Bone marrow (tissue), 2 donors: ENCODE results near the gene ING4.
A peak's percentile ranks its signal among the peaks of the same experiment; 100 is the strongest.
"Not testable (repeated sequence)": the region's sequence is repeated elsewhere in the genome, so short reads cannot be mapped to it uniquely, and the experiment has no call there.

Experiments
- DNase-seq, 2 donors: peaks; one replicate each; lab custom pipeline; 2025; lab: John Stamatoyannopoulos, UW

The ING4 gene

DNA sequence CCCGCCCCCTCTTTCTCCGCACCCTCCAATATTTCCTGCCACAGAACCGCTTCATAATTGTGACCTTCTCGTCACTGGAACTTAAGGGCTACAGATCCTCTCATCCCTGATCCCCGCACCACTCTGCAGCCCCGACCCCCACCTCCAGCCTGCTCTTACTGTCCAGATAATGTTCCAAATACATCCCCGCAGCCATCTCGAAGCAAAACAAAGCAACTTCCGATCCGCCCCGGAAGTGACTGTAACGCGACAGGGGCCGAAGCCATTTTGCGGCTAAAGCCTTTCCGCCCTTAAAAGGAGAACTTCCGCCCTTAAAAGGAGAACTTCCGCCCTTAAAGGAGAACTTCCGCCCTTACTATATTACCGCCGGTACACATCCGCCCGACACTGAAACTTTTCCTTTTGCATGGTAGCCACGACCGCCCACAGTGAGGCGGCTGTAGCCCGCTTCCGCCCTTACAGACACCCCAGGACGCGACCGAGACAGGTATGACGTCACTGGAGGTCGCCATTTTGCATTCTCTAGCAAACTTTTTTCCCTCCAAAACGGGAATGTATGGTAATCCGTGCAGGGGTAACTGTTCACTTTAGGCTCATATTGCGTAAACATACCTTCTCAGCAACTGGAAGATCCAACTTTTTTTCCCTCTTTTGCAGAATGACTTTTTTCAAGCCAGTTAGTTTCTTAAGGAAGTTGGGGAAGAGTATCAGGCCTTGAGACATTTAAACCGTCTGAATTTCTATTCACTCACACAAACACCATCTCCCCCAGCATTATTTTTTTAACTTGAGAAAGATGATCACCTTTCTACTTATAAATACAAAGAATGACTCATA lies at the start of gene ING4:
TSS of gene ING4 (minus strand) at position 214 of the 837 bp plus-strand sequence. CDS start at position 196, 18 bp downstream.
- DNase-seq = peak; percentile 93 to 100

DNA sequence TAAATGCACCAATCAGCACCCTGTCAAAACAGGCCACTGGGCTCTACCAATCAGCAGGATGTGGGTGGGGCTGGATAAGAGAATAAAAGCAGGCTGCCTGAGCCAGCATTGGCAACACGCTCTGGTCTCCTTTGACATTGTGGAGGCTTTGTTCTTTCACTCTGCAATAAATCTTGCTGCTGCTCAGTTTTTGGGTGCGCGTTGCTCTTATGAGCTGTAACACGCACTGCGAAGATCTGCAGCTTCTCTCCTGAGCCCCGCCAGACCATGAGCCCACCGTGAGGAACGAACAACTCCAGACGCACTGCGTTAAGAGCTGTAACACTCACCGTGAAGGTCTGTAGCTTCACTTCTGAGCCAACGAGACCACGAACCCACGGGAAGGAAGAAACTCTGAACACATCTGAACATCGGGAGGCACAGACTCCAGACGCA lies 46.1 kb upstream of the ING4 start:
- DNase-seq = no peak

DNA sequence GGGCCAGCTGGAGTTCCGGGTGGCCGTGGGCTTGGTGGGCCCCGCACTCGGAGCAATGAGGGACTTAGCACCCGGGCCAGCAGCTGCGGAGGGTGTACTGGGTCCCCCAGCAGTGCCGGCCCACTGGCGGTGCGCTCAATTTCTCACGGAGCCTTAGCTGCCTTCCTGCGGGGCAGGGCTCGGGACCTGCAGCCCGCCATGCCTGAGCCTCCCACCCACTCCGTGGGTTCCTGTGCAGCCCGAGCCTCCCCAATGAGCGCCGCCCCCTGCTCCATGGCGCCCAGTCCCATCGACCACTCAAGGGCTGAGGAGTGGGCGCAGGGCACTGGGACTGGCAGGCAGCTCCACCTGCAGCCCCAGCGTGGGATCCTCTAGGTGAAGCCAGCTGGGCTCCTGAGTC lies 45.4 kb upstream of the ING4 start:
- not testable (repeated sequence) for DNase-seq

DNA sequence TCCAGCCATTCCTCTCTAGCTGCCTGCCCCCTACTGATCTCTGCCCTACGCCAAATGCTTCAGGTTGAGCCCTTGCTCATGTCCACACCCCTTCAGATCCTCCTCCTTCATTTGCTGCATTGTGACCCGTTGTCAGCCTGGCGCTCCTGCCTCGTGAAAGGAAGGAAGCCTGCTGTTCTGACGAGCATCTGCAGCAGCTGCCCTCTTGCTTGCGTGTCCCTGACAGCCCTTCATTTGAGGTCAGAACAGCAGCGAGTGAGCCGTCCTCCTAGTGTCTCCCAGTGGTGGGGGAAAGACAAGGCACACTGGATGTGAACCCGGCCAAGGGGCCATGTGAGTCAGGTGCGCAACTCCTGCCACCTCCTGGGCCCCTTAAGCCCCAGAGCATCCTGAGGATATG lies 40.7 kb upstream of the ING4 start:
- peak in 1 of 2 donors; percentile 72 for DNase-seq

DNA sequence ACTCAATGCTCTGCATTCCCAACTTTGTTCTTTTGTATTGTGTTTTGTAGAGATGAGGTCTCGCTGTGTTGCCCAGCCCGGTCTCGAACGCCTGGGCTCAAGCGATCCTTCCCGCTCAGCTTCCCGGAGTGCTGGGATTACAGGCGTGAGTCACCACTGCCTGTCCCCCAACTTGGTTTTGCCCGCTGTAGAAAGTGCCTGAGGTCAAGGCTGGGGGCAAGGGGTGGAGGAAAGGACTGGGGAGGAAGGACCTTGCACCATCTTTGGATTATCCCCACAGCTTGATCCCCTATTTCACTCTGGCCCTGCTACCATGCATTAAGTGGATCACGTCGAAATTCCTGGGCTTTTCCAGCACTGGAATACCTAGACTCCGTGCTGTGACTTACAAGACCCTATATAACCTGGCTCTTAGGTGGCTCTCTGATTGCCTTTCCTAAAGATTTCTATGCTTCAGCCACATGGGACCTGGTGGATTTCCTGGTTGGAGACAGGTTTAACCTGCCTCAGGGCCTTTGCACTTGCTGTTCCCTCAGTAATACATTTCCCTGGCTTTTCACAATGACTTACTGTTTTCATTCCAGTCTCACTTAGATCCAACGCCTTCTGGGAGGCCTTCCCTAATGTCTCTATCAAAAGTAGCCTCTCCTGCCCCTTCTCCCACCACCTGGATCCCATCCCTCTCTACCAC lies 38.3 kb upstream of the ING4 start:
- DNase-seq = no peak

DNA sequence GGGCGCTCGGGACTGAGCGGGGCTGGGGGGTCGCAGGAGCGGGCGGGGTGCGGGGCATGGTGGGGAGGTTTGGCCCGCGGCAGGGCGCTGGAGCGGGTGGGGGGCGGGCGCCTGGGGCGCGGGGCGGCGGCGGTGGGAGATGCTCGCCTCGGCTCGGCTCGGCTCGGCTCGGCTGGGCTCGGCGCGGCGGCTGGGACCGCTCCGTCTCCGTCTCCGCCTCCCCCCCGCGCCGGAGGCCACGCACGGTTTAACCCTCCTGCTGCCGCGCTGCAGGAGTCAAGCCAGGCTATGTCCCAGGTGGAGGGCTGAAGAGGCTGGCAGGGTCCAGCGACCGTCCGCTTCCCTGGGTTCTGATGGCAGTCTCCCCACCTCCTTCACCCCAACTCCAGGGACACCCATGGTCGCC lies 37.7 kb upstream of the ING4 start, which contains the start of gene PIANP:
TSS of gene PIANP (minus strand) at position 170 of the 406 bp plus-strand sequence. CDS start 2,754 bp downstream, outside the sequence.
- DNase-seq = no peak

DNA sequence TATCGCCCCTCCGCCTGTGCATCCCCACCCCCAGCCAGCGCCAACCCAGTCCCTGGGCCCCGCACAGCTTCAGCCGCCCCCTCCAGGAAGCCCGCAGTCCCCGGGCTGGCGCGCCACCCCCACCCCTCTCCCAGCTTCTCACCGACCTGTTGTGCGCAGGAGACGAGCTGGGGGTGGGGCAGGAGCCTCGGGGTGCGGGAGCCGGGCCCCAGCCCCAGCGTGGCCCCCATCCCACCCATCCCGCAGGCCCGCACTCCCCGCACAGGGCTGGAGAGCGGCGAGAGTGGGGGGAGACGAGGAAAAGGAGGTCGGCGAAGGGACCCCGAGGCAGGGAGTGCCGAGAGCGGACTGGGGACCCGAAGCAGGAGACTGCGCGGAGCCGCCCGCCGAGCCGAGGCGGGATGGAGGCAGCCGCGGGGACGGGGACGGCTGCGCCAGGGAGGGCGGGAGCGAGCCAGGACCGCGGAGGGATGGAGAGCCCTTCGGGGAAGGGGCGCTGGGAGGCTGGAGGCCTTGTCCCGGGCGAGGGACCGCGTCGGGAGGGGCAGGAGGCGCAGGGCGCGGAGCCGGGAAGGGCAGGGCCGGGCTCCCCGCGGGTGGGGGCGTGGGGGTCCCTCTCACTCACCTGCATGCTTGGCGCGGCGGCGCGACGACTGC lies 37.2 kb upstream of the ING4 start:
- DNase-seq = no peak

DNA sequence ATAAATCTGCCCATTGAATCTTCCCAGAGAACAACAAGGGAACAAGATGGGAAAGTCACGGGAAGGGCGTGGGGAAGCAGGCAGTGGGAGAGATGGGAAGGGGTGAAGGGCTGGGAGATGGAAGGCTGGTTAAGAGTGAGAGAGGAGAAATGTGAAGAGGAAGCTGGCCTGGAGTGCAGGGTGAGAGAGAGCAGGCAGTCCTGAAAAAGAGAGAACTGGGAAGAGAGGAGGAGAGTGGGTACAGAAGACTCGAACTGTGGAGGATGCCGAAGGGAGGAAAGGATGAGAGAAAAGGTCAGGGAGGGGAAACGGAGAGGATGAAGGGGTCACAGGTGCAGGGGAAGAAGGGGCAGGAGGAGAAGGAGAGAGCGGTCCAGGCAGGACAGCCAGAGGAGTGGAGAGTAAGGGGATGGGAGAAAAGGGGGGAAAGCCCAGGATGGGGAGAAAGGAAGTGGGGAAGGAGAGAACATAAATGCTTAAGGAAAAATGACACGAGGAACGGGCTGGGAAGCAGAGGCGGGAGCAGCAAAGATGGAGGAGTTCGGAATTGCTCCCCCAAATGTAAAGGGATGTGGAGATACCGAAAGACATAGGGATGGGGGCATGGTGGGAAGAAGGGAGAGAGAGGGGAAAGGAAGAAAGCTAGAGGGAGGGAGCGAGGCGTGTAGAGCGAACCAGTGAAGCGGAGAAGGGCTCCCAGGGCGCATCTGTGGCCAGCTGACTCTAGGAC lies 36.5 kb upstream of the ING4 start:
- no peak for DNase-seq

DNA sequence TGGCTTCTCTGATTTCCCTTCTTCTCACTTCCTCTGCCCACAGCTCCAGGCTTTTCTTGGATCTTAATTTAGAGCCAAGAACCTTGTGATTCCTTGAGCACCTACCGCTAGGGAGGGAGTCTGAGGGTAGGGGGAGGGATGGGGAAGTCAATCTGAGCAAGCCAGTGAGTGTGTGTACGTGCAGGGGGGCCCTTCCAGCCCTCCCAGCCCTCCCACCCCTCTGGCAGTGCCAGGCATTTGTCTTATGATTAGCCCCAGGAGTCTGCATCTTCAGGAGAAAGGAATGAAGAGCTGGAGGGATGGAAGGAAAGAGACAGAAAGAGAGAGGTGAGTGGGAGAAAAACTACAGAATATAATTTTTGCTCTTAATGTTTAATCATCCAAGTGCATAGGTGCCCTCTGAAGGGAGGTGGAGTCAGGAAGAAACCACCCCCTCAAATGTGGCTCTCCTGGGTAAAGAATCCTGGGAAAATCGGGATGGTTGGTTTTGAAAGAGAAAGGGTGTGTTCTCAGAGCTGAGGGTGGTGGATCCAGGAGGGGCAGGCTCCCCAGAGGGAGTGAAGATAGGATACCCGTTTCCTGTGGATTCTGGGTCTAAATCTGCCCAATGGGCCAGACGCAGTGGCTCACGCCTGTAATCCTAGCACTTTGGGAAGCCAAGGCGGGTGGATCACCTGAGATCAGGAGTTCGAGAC lies 35.6 kb upstream of the ING4 start:
- no peak for DNase-seq

DNA sequence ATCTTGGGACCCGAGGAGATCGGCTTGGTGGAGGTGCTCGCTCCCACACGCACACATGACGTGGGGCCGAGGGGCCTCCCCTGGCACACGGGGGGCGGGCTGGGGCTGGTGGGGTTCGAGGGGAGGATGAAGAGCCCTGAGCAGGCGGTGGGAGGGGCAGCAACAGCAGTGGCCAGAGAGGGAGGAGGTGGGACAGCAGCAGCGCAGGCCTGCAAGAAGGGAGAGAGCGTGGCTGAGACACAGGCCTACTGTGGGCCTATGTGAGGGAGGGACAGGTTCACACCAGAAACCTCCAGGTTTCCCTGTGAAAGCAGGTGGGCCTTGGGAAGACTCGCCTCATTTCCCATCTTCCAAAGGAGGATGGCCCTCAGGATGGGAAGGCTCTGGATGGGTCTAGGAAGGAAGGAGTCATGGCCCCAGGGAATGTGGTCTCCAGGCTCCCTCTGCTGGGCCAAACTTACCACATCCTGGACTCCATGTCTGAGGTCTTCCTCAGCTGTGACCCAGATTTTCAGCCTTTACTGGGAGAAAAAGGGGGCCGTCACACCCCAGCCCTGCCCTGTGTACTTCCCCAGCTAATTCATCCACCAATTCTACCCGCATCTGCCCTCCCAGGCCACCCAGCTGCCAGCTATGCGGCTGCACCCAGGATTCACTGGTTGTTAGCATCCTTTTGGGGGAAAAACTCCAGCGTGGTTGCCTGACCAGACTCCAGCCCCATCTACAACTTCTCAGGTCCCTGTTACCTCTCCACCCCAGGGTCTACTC lies 34.8 kb upstream of the ING4 start:
- DNase-seq = no peak

DNA sequence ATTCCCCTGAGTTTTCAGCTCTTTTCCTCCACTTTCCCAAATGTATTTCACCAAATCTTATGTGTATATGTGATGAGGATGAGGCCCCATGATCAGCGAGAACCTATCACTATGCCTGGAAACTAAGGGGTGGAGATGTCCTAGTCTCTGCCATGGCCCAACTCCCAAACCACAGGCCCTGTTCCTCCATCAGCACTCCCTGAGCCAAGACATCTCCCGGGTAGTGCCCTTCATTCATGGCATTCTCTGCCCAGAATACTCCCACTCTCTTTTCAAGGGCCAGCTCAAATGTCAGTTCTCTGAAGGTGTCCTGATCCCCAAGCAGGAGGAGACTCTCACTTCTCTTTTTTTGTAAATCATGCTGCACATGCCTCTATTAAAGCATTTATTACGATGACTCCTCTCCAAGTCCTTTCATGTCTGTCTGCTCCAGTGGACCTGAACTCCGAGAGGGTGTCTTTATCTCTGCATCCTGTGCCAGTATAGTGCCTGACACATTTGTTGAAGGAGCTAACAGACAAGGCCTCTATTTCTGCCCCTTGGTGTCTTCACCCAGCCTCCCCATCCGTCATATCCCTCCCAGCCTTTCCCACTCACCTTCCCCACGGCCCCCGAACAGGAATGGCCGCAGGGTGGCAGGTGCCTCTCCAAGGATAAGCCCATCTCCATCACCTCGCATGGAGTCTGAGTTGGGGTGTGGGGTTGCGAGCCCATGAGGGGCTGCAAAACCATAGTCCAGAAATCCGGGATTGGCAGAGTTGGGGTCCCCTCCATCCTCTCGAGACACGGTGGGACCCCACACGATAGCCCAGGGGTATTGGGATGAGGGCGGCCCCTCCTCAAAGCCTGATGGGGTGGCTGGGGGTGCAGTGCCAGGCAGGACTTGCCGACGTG lies 34.0 kb upstream of the ING4 start:
- DNase-seq = no peak

DNA sequence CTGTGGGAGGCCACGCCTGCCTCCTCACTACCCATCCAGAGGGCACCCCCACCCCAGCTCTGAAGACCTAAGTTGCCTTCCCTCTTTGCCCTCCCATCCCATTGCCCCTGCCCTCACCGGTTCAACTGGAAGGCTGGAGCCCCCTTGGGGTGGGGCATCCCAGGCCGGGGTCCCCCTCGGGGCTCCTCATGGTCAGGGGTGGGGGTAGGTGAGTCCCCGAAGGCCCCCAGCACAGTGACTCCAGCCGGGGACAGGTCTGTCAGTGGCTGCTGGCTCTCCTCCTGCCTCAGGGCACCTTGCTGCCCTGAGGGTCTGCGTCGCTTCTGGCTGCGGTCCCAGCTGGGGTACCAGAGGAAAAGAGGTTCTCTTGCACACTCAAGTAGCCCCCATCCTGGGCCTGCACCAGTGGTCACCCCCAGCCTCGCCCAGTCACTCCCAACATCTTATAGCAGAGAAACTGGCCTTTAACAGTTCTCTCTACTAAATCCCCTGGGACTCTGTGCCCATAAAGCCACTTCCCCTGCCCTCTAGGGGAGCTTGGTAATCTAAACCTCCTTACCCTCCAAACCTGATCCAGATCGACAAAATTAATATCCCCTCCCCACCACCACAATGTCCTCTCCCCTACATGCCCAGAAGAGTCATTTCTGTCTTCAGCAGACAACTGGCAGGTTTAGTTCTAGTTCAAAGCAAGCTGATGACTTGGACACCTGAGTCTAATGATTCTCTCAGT lies 32.6 kb upstream of the ING4 start:
- DNase-seq = no peak

DNA sequence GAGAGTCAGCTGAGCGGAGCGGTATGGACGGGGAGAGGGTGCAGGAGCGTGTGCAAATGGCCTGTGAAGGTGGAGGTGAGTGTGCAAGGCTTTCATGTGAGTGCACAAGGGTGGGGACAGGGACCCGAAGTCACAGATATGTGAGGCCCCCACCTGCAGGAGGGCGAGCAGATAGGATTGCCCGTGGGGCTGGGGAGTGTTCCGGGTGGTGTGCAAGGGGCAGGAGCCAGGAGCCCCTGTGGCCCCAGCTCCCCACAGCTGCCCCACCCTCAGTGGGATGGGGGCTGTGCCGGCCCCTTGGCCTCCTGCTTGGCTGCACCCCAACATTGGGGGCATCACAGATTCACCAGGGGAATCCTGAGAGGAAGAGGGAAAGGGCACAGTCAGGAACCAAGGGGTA lies 31.8 kb upstream of the ING4 start:
- DNase-seq = no peak

DNA sequence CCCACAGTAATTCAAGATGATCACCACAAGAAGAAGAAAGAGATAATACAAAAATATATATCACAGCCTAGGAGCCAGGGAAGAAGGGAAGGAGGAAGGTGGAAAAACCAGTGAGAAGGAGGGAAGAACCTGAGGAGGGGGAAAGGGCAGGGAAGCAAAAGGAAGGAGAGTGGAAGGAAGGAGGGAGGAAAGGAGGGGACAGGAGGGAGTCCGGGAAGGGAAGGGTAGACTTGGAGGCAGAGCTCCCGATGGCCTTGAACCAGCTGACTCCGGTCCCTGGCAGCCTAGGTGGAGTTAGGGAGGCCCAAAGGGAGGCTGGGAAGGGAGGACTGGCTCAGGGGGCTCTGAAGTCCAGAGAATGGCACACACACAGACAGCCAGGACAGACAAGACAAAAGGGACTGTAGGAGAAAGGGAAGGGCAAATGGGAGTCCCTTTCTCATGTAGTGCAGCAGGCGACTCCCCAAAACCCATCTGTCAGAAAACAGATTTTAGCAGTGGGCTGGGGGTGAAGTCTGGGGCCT lies 31.0 kb upstream of the ING4 start:
- no peak for DNase-seq

DNA sequence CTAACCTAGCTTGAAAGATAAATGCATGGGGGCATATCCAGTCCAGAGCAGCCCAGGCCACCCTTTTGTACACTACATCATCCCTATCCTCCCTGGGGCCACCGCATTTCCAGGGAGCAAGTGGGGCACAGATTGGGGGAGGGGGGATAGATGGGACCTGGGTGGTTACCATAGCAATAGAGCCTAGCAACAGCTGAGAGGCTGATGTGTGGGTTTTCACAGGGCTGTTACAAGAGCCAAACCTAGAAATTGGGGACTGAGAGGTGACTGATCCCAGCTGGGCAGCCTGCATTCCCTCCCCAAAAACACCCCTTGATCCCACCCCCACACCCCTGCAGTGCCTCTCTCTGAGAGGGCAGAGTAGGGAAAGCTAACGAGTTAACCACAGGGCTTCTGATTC lies 30.0 kb upstream of the ING4 start:
- DNase-seq = no peak

DNA sequence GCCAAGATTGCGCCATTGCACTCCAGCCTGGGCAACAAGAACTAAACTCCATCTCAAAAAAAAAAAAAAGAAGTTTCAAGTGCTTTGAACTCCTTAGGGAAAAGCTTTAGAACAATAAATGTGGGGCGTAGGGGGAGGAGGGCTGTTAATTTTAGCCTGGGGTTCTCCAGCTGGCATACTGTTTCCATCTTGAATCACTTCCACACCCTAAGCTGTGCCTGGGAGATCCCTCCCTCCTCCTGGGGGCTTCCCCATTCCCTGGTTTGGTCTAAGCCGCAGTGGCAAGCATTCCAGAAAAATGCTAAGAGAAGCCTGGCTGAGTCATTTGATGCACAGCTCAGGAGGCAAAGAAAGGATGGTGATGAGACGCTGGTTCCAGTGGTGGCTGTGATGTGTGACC lies 28.6 kb upstream of the ING4 start:
- no peak for DNase-seq

DNA sequence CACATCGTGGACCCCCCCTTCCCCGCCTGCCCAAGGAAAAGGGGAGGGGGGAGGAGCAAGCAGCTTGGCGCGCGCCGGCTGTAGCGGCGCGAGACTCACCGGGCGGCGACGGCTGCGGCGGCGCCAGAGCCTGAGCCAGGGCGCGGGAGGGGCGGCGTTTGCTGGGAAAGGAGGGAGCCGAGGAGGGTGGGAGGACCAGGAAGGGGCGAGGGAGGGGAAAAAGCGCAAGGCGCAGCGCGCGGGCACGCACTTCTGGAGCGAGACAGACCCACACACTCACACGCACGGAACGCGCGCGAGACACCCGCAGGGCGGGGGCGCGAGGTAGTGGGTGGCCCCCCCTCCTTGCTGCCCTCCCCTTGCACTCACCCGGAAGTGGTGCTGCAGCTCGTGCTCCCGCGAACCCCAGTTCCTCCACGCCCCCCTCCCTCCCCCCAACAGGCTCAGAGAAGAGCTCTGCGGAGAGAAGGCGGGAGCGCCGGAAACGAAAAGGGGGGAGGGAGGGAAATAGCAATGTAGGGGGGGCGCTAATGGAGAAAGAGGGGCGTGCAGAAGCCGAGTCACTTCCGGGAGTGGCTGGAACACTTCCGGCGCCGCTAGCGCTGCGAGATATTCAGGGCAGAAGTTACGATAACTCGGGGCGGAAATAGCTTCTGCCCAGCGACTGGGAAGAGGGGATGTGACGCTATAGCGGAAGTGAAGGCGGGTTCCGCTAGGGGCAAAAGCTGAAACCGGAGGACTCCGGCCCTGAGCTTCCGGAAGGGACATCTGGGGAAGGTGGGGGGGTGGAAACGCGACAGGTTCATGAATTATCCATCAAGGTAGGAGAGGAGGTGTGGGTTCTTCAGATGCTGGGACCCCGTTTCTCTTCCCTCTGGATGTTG lies 26.3 kb upstream of the ING4 start, which contains the start of gene ZNF384:
TSS of gene ZNF384 (minus strand) at position 377 of the 884 bp plus-strand sequence. CDS start 9,855 bp downstream, outside the sequence.
- DNase-seq = peak; percentile 93 to 99
